Left renal pelvis (tissue), 4 donors: Measurements from ENCODE around the gene HMX1. TPM values are rescaled to one million over a fixed set of nuclear protein-coding genes. Genes with fewer than 3 reads are reported as not detected.

Experiments used
- DNase-seq, 4 donors: peaks; one replicate each; pipeline ENCODE4 v3.0.0-alpha.2; 2013; ENCODE audit warnings: low read depth in 4 of 4, low spot score in 3 of 4
- polyA plus RNA-seq, 4 donors: library from polyadenylated mRNA; unstranded; fragments of 120-200 nt; gene quantifications; one replicate each; pipeline ENCODE4 v1.2.1, GENCODE V29; 2013; ENCODE audit not compliant: insufficient read length in 4 of 4

HMX1 gene
- polyA plus RNA-seq, 4 donors = 0.09 TPM; not detected in 3

DNA sequence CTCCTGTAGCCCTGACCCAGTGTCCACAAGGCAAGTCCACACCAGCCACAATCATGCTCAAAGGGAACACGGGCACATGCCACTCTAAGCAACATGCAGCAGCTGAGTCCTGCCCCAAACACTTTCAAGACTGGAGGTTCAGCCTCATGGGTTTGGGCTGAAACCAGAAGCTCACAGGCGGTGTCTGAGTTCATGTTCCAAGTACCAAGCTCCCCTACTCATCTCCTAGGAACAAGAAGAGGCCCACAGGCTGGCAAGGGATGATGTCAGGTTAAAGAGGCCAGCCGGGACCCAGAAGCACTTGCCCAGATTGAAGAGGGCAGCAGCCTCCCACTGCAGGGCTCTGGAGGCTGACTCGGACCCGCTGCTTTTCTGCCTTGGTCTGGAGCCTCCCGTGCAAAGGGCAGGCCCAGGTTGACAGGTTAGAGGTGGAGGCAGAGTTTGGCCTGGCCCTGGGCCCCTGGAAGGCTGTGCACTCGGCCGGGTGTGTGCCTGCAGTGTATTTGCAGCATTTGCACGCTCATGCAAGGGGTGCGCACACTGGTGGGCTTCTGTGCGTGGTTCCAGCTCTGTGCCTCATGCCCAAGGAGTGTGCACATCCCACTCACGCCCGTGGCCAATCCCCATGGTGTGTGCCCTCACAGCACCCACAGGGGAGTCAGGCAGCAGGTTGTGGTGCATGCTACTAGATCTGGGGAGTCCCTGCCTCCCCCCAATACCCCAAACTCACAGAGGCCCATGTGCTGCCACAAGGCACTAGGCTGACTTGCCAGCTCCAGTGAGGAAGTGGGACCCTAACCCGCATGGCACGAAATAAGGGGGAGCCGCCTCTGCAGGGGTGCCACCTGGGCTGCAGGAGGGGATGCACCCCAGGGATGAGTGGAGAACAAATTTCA lies 2.4 kb downstream of the HMX1 start:
- DNase-seq = no peak

- no peak for DNase-seq
Observed at GRCh38 chr4:8868321-8869001, 3.2 kb downstream of the HMX1 start.

DNA sequence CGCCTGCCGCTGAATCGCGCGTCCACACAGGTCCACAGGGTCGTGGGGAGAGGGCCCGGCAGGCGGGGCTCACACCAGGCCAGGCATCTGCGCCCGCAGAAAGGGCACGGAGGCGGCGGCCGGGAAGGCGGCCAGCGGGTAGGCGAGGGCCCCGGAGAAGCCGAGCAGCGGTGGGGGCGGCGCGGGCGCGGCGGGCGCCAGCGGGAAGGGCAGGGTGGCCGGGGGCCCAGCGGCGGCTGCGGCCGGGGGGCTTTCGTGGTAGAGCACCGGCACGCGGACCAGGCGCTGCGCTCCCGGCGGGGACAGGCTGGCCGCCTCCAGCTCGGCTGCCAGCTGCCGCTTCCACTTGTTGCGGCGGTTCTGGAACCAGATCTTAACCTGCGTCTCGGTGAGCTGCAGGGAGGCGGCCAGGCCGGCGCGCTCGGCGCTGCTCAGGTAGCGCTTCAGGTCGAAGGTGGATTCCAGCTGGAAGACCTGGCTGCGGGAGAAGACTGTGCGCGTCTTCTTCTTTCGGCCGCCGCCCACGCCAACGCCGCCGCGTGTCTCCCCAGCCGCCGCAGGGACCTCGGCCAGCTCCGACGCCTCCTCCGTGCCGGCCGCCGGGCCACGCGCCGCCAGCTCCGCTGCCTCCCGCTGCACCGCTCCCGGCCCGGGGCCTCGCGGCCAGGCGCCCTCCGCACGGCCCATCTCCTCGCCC lies 3.9 kb downstream of the HMX1 start:
- DNase-seq = no peak

- no peak for DNase-seq
Observed at GRCh38 chr4:8866828-8867623, 4.6 kb downstream of the HMX1 start.

- DNase-seq = no peak
Observed at GRCh38 chr4:8866421-8866820, 5.2 kb downstream of the HMX1 start.

GRCh38 chr4:8865681-8866310 lies 5.8 kb downstream of the HMX1 start:
- no peak for DNase-seq

- no peak for DNase-seq
Observed at GRCh38 chr4:8864912-8865680, 6.5 kb downstream of the HMX1 start.

- DNase-seq = no peak
Observed at GRCh38 chr4:8863686-8864682, 7.7 kb downstream of the HMX1 start.

DNA sequence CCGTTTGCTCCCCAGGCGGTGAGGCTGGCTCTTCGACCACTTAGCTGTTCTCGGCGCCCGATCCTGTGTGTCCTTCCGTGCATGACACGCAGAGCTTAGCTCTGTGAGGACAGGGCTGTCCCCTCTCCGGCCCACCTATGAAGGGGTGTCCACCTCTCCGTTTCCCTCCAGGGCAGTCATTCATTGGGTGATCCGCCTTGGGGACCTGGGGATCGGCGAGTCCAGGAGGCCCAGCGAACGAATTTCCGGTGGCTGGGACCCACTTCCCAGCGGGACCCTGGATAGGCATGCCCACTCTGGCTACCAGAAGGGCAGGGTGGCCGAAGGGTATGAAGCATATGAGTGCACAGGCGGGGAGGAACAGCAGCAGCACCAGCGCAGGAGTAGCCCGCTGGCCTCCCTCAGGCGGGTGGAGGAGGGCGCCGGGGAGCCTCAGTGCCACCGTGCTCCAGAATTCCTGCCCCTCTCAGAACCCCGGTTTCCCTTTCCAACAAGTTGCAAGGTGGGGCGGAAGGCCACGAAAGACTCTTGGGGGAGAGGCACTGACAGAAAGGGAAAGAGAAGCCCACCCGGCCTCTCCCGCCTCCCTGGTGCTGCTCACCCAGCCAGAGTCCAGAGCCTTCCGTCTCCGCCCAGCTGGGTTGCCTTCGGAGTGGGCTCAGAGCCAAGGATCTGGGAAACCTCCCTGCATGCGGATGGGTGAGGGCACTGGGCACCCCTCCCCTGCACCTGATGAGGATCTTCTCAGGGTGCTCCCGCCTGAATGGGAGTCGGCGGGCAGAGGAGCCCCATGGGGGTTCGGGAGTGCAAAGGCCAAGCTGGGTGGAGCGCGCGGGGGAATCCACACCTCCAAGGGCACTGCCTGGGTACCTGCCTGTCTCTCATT lies 8.6 kb downstream of the HMX1 start:
- DNase-seq = no peak

DNA sequence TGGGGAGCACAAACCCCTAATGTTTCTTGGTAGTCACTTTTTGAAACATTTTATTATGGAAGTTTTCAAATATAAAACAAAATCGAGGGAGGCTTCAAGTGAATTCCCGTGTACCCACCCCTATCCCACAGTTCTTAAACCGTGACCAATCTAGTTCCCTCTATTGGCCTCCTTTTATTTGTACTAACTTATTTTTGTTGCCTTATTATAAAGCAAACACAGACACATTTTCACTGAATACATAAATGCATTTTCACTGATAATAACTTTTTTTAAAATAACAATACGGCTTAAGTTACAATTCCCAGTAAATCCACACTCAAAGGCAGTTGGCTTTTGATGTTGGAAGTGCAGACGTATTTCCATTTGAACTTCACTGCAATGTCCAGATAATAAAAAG lies 9.3 kb downstream of the HMX1 start:
- no peak for DNase-seq

GRCh38 chr4:8861576-8862295 lies 9.9 kb downstream of the HMX1 start:
- no peak for DNase-seq

GRCh38 chr4:8860892-8861575 lies 10.6 kb downstream of the HMX1 start:
- no peak for DNase-seq

- no peak for DNase-seq
Observed at GRCh38 chr4:8860096-8860891, 11.3 kb downstream of the HMX1 start.

GRCh38 chr4:8859550-8860095 lies 12.0 kb downstream of the HMX1 start:
- DNase-seq = no peak

DNA sequence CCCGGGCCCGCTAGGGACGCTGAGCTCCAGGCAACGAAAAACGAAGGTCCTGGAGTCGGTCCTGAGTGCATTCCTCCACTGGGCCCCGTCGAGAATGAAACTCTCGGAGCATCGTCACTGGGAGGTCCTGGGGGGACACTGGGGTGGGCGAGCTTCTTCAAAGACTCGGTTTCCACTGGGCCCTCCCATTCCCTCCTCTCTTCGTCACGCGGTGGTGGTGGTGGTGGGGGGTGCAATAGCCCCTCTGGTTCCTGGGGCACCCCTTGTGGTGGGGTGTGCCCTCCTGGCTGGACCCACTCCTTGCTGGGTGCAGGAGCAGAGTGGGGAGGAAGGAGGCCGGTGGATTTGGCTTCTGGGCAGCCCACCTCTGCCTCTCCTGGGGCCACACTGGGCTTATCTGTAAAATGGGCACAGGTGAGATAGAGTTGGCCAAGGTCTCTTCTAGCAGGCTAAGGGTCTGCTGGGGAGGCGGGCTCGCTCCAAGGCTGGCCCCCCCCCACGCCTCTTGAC lies 12.9 kb downstream of the HMX1 start:
- DNase-seq = no peak
